ENCODE measurements around the gene LYAR. TPM values are rescaled to one million over a fixed set of nuclear protein-coding genes. Genes with fewer than 3 reads are reported as not detected.

LYAR gene
- total RNA-seq, 6 experiments from 2014 or later, result 2.6 to 8.9 (median 5.2) TPM

- H3K27ac ChIP-seq, result no peak overlapping the region
- no peak overlapping the region for H3K4me3 ChIP-seq
- no peaks in the 10 kb centered on the region for H3K27me3 ChIP-seq
- no peak for DNase-seq
- no peaks in the 10 kb centered on the region for H3K9me3 ChIP-seq
- no peaks in the 10 kb centered on the region for H3K36me3 ChIP-seq
- WGBS (ENCODE audit: insufficient coverage, low coverage, low lambda C conversion rate, missing lambda C conversion rate), result 77% methylated on average over 9 of the region's 10 CpGs
- H3K4me1 ChIP-seq, result no peaks in the 10 kb centered on the region
- intact Hi-C loops (cut with DNase I), result no loop called here
- TF ChIP-seq POLR2A (IDR thresholded peaks at IDR 0.05) (no peak), CTCF (IDR thresholded peaks at IDR 0.05) (no peak)
- ATAC-seq, result no peak
Observed at GRCh38 chr4:4329496-4329895, 39.5 kb upstream of the LYAR start.

GRCh38 chr4:4328840-4329239, 38.9 kb upstream of the LYAR start:
- TF ChIP-seq CTCF (IDR thresholded peaks at IDR 0.05) (no peak), POLR2A (IDR thresholded peaks at IDR 0.05) (no peak)
- WGBS (ENCODE audit: insufficient coverage, low coverage, low lambda C conversion rate, missing lambda C conversion rate), result 92% methylated on average over 4 of the region's 4 CpGs
- Histone ChIP-seq H3K4me1 (no peaks in the 10 kb centered on the region), H3K27ac (no peak overlapping the region), H3K9me3 (no peaks in the 10 kb centered on the region), H3K4me3 (no peak overlapping the region), H3K36me3 (no peaks in the 10 kb centered on the region), H3K27me3 (no peaks in the 10 kb centered on the region)
- DNase-seq (peak in 1 of 3 donors; percentile 4), ATAC-seq (no peak)
- intact Hi-C loops (cut with DNase I), result no loop called here

GRCh38 chr4:4328206-4328605, 38.3 kb upstream of the LYAR start:
- Histone ChIP-seq H3K36me3 (no peaks in the 10 kb centered on the region), H3K4me3 (no peak overlapping the region), H3K27ac (no peak overlapping the region), H3K27me3 (no peaks in the 10 kb centered on the region), H3K4me1 (no peaks in the 10 kb centered on the region), H3K9me3 (no peaks in the 10 kb centered on the region)
- TF ChIP-seq POLR2A (IDR thresholded peaks at IDR 0.05) (no peak), CTCF (IDR thresholded peaks at IDR 0.05) (no peak)
- WGBS (ENCODE audit: insufficient coverage, low coverage, low lambda C conversion rate, missing lambda C conversion rate), result 100% methylated on average over 1 of the region's 1 CpG
- DNase-seq (no peak), ATAC-seq (no peak)
- intact Hi-C loops (cut with DNase I), result no loop called here

- H3K27me3 ChIP-seq, result no peaks in the 10 kb centered on the region
- H3K27ac ChIP-seq, result no peak overlapping the region
- intact Hi-C loops (cut with DNase I), result no loop called here
- WGBS (ENCODE audit: insufficient coverage, low coverage, low lambda C conversion rate, missing lambda C conversion rate), result 35% methylated on average over 12 of the region's 22 CpGs
- H3K4me1 ChIP-seq, result no peaks in the 10 kb centered on the region
- no peak overlapping the region for H3K4me3 ChIP-seq
- no peaks in the 10 kb centered on the region for H3K36me3 ChIP-seq
- DNase-seq, result peak in 2 of 3 donors; percentile 41 to 49
- peak; percentile 57 to 77 (median 64) for ATAC-seq
- TF ChIP-seq CTCF (IDR thresholded peaks at IDR 0.05) (peak in 3 of 4 donors; percentile 20 to 32 (median 22)), POLR2A (IDR thresholded peaks at IDR 0.05) (no peak)
- H3K9me3 ChIP-seq, result no peaks in the 10 kb centered on the region
Observed at GRCh38 chr4:4327652-4328121, 37.7 kb upstream of the LYAR start.

- ATAC-seq (no peak), DNase-seq (peak in 1 of 3 donors; percentile 17)
- no peaks in the 10 kb centered on the region for H3K9me3 ChIP-seq
- H3K36me3 ChIP-seq, result peaks cover 0 to 6% (median 0%) of the 10 kb centered on the region in 4 donors
- H3K27ac ChIP-seq, result no peak overlapping the region
- intact Hi-C loops (cut with DNase I), result no loop called here
- no peak overlapping the region for H3K4me3 ChIP-seq
- no peak for TF ChIP-seq POLR2A (IDR thresholded peaks at IDR 0.05)
- TF ChIP-seq CTCF (IDR thresholded peaks at IDR 0.05), result no peak
- 100% methylated on average over 1 of the region's 4 CpGs for WGBS (ENCODE audit: insufficient coverage, low coverage, low lambda C conversion rate, missing lambda C conversion rate)
- H3K4me1 ChIP-seq, result no peaks in the 10 kb centered on the region
- H3K27me3 ChIP-seq, result no peaks in the 10 kb centered on the region
Observed at GRCh38 chr4:4326166-4326565, 36.2 kb upstream of the LYAR start.

All from right lobe of liver (tissue), 6 donors.